Measurements from ENCODE around the gene SRGAP1.

GRCh38 chr12:64058541-64059265 lies 214.2 kb downstream of the SRGAP1 start:
- TF ChIP-seq, protein P1, sequence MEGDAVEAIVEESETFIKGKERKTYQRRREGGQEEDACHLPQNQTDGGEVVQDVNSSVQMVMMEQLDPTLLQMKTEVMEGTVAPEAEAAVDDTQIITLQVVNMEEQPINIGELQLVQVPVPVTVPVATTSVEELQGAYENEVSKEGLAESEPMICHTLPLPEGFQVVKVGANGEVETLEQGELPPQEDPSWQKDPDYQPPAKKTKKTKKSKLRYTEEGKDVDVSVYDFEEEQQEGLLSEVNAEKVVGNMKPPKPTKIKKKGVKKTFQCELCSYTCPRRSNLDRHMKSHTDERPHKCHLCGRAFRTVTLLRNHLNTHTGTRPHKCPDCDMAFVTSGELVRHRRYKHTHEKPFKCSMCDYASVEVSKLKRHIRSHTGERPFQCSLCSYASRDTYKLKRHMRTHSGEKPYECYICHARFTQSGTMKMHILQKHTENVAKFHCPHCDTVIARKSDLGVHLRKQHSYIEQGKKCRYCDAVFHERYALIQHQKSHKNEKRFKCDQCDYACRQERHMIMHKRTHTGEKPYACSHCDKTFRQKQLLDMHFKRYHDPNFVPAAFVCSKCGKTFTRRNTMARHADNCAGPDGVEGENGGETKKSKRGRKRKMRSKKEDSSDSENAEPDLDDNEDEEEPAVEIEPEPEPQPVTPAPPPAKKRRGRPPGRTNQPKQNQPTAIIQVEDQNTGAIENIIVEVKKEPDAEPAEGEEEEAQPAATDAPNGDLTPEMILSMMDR (IDR thresholded peaks at IDR 0.05) = no peak
- no peak for TF ChIP-seq POLR2A (IDR thresholded peaks at IDR 0.05)
- no peak for TF ChIP-seq EP300 (IDR thresholded peaks at IDR 0.05)
- no peak for TF ChIP-seq POLR2AphosphoS5 (IDR thresholded peaks at IDR 0.05)

Measured in gastroesophageal sphincter (tissue), 3 donors.